Ascending aorta (tissue), 2 donors: ENCODE measurements around the gene RNF207. TPM values are rescaled to one million over a fixed set of nuclear protein-coding genes. Genes with fewer than 3 reads are reported as not detected.

ENCODE experiments used
- DNase-seq, 2 donors: peaks; one replicate each; pipeline ENCODE4 v3.0.0-alpha.2; 2019; ENCODE audit warnings: low spot score in 2 of 2
- H3K27ac ChIP-seq, 2 donors: fragments of 200-600 bp; sonication (generic); one replicate each; pipeline ENCODE4 v1.5.1; 2016 to 2017; ENCODE audit warnings: mild to moderate bottlenecking in 1 of 2
- H3K27me3 ChIP-seq: fragments of 200-600 bp; sonication (generic); one replicate; pipeline ENCODE4 v1.5.1; 2017
- H3K36me3 ChIP-seq, 2 donors: fragments of 200-600 bp; sonication (generic); one replicate each; pipeline ENCODE4 v1.5.1; 2016
- H3K4me1 ChIP-seq, 2 donors: fragments of 200-600 bp; sonication (generic); one replicate each; pipeline ENCODE4 v1.5.1; 2016 to 2017; ENCODE audit warnings: mild to moderate bottlenecking in 1 of 2
- H3K4me3 ChIP-seq, 2 donors: fragments of 200-600 bp; sonication (generic); one replicate each; pipeline ENCODE4 v1.5.1; 2016 to 2017; ENCODE audit warnings: mild to moderate bottlenecking in 1 of 2
- H3K9me3 ChIP-seq, 2 donors: fragments of 200-600 bp; sonication (generic); one replicate each; pipeline ENCODE4 v1.5.1; 2016
- CTCF ChIP-seq, 3 experiments: fragments of 200-600 bp in 2 of 3; fragments of 450-650 bp in 1 of 3; sonication (generic) in 2 of 3; IDR thresholded peaks; one replicate each; pipeline ENCODE4 v1.5.1; 2016 to 2019; ENCODE audit warnings: antibody characterized with exemption in 3 of 3, mild to moderate bottlenecking in 1 of 3, moderate library complexity in 1 of 3
- intact Hi-C: fragments of 100-400 bp; cut with DNase I; formaldehyde crosslinking; loops from one replicate; pipeline ENCODE4 v1.15.1; 2023
- total RNA-seq: library from RNA; depleted of rRNA; stranded (reverse); fragments of >200 nt; gene quantifications from one replicate; pipeline ENCODE4 v1.1.0, GENCODE V29; 2016

The RNF207 gene
- total RNA-seq, 1 donor from 2014 or later, result 81.1 TPM

- Histone ChIP-seq H3K27me3 (no peaks in the 10 kb centered on the region), H3K27ac (peak within 1 kb of the TSS; percentile 79 to 82), H3K4me1 (peaks cover 15 to 26% of the 10 kb centered on the region in 2 donors), H3K36me3 (peaks cover 15 to 27% of the 10 kb centered on the region in 2 donors), H3K9me3 (no peaks in the 10 kb centered on the region), H3K4me3 (peak within 1 kb of the TSS; percentile 77 to 86)
- TF ChIP-seq CTCF (IDR thresholded peaks at IDR 0.05), result no peak
- intact Hi-C loops, result loop anchor here (1.0 to 5.0 kb wide), 2 partner anchors 37 to 207 kb away; partner anchors contain the start of gene NPHP4
- peak; percentile 91 to 99 for DNase-seq
Measured at GRCh38 chr1:6199298-6200187, 6.4 kb upstream of the RNF207 start, which contains the start of gene RPL22. Gene RPL22 (minus strand): TSS chr1:6199595. CDS start chr1:6199573, 22 bp downstream.

GRCh38 chr1:6200188-6200809 is 5.6 kb upstream of the RNF207 start:
- intact Hi-C loops, result no loop called here
- H3K27ac ChIP-seq, result peak overlapping the region; percentile 79 to 82
- peaks cover 15 to 26% of the 10 kb centered on the region in 2 donors for H3K4me1 ChIP-seq
- H3K27me3 ChIP-seq, result no peaks in the 10 kb centered on the region
- no peak for DNase-seq
- H3K36me3 ChIP-seq, result peaks cover 7 to 19% of the 10 kb centered on the region in 2 donors
- H3K9me3 ChIP-seq, result no peaks in the 10 kb centered on the region
- peak overlapping the region; percentile 77 to 86 for H3K4me3 ChIP-seq
- no peak for TF ChIP-seq CTCF (IDR thresholded peaks at IDR 0.05)

- intact Hi-C loops, result no loop called here
- H3K27ac ChIP-seq, result no peak overlapping the region
- no peaks in the 10 kb centered on the region for H3K27me3 ChIP-seq
Measured at GRCh38 chr1:6202256-6202655, 3.7 kb upstream of the RNF207 start.

GRCh38 chr1:6206520-6206855 is 569 bp downstream of the RNF207 start:
- no peaks in the 10 kb centered on the region for H3K9me3 ChIP-seq
- H3K4me3 ChIP-seq, result peak overlapping the region; percentile 82 to 92
- no peak for DNase-seq
- H3K4me1 ChIP-seq, result peaks cover 6 to 9% of the 10 kb centered on the region in 2 donors
- TF ChIP-seq CTCF (IDR thresholded peaks at IDR 0.05), result no peak
- H3K27ac ChIP-seq, result peak overlapping the region; percentile 64 to 72
- H3K36me3 ChIP-seq, result no peaks in the 10 kb centered on the region
- intact Hi-C loops, result no loop called here
- no peaks in the 10 kb centered on the region for H3K27me3 ChIP-seq

More at GRCh38 chr1:6202256-6202655, 3.7 kb upstream of the RNF207 start:
- no peaks in the 10 kb centered on the region for H3K9me3 ChIP-seq
- H3K36me3 ChIP-seq, result peaks cover 0 to 2% of the 10 kb centered on the region in 2 donors
- H3K4me3 ChIP-seq, result no peak overlapping the region
- peaks cover 15 to 30% of the 10 kb centered on the region in 2 donors for H3K4me1 ChIP-seq
- no peak for TF ChIP-seq CTCF (IDR thresholded peaks at IDR 0.05)
- no peak for DNase-seq

GRCh38 chr1:6207075-6207885 is 1.4 kb downstream of the RNF207 start:
- no peaks in the 10 kb centered on the region for H3K9me3 ChIP-seq
- H3K4me3 ChIP-seq, result peak overlapping the region in 1 of 2 donors; percentile 92
- peaks cover 6 to 9% of the 10 kb centered on the region in 2 donors for H3K4me1 ChIP-seq
- DNase-seq, result no peak
- no peaks in the 10 kb centered on the region for H3K27me3 ChIP-seq
- intact Hi-C loops, result no loop called here
- no peak for TF ChIP-seq CTCF (IDR thresholded peaks at IDR 0.05)
- no peak overlapping the region for H3K27ac ChIP-seq
- H3K36me3 ChIP-seq, result no peaks in the 10 kb centered on the region
